PC-3 (cell line): ENCODE data around the gene FARS2.

ENCODE experiments used
- CTCF ChIP-seq: fragments of 300-600 bp; sonication (generic); conservative IDR thresholded peaks from 2 replicates; pipeline ENCODE4 v1.5.1; 2017; ENCODE audit warnings: antibody characterized with exemption, low read depth, mild to moderate bottlenecking, low read length
- EZH2 ChIP-seq: fragments of 300-600 bp; sonication (generic); IDR thresholded peaks from one replicate; pipeline ENCODE4 v1.6.1; 2017; ENCODE audit warnings: antibody characterized with exemption, mild to moderate bottlenecking, low read length; ENCODE audit not compliant: unreplicated experiment
- EZH2phosphoT487 ChIP-seq: fragments of 300-600 bp; sonication (generic); IDR thresholded peaks from 2 replicates; pipeline ENCODE4 v1.6.1; 2018; ENCODE audit warnings: mild to moderate bottlenecking, antibody characterized with exemption, low read length, borderline replicate concordance

DNA sequence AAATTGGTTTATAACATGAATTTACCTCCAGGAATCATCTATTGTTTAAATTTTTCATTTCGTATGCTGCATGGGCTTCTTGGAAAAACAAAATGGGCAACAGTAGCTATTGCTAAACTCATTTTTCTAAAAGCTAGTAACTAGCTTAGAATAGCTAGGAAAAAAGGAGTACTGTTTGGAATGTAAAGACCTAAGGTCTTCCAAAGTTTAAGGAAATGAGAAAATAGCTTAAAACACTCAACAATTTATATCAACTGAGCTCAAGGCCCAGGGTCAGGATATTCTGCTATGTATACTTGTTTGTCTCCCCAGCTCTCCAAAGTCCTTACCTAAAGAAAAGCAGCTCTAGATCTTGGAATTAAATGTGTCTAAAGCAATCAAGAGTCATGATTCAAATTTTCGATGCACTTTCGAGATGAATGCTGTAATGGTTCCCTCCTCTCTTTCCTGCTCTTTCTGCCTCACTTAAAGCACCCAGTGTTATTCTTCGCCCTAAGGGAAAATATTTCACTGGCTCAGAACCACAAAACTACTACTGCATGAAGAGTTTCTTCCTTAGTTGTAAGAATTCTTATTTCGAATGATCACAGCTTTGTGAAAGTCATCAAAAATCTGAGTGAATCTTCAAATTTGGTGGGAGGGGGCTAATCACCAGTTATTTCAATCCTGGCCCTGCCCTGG, 42.2 kb upstream of the FARS2 start:
- no peak for TF ChIP-seq CTCF
- TF ChIP-seq EZH2 = no peak
- no peak for TF ChIP-seq EZH2phosphoT487
